Ovary (tissue), 9 donors: Measurements from ENCODE around the gene ACTG1. TPM values are rescaled to one million over a fixed set of nuclear protein-coding genes. Genes with fewer than 3 reads are reported as not detected.

Experiments
- DNase-seq, 5 donors: peaks; one replicate each; pipeline ENCODE4 v3.0.0-alpha.2; 2019 to 2020
- H3K27ac ChIP-seq, 2 donors: fragments of 200-600 bp; one replicate each; pipeline versions ENCODE4 v1.5.1 to v1.8.0; 2019 to 2022
- H3K27me3 ChIP-seq: fragments of 200-600 bp; one replicate; pipeline ENCODE4 v1.8.0; 2022
- H3K36me3 ChIP-seq: fragments of 200-600 bp; sonication (generic); one replicate; pipeline ENCODE4 v1.5.1; 2019
- H3K4me1 ChIP-seq: one replicate; pipeline ENCODE4 v1.8.1; 2013; ENCODE audit warnings: mild to moderate bottlenecking, moderate library complexity; ENCODE audit not compliant: insufficient read depth
- H3K4me3 ChIP-seq: fragments of 200-600 bp; sonication (generic); one replicate; pipeline ENCODE4 v1.5.1; 2017
- H3K9me3 ChIP-seq, 2 donors: fragments of 200-600 bp in 1 of 2; sonication (generic) in 1 of 2; one replicate each; pipeline versions ENCODE4 v1.5.1 to v1.8.1; 2013 to 2019; ENCODE audit warnings: mild to moderate bottlenecking in 1 of 2, moderate library complexity in 1 of 2
- EP300 ChIP-seq: sonication (generic); formaldehyde crosslinking; IDR thresholded peaks from one replicate; pipeline ENCODE4 v1.6.1; 2017; ENCODE audit warnings: antibody characterized with exemption
- POLR2A ChIP-seq: fragments of 450-650 bp; IDR thresholded peaks from one replicate; pipeline ENCODE4 v1.6.1; 2017; ENCODE audit warnings: antibody characterized with exemption, mild to moderate bottlenecking, moderate library complexity
- WGBS, 3 donors: extraction: QIAGEN DNeasy Blood & Tissue Kit in 1 of 3; methylation state at CpG; one replicate each; pipeline versions ENCODE4 v1.1.5 to v1.1.7; 2013 to 2017; 5-methylcytosine and 5-hydroxymethylcytosine counted together
- intact Hi-C, 4 donors: fragments of 100-400 bp; cut with DNase I; formaldehyde crosslinking; loops; one replicate each; pipeline versions ENCODE4 v1.11.0 to v1.15.1; 2022 to 2023
- polyA plus RNA-seq, 2 donors: library from polyadenylated mRNA; stranded (reverse); fragments of 200-250 nt in 1 of 2; fragments of 350-450 nt in 1 of 2; fragmentation: Illumina TruSeq in 1 of 2; extraction: RNeasy Lipid Tissue Mini Kit (QIAGEN cat#74804) in 1 of 2; gene quantifications; one replicate each; pipeline ENCODE4 v1.2.3, GENCODE V29; 2013 to 2014
- total RNA-seq, 7 donors: library from RNA; depleted of rRNA in 2 of 7; stranded (reverse); fragments of >200 nt in 2 of 7; fragmentation: NEBNext Ultra II Directional in 3 of 7; extraction: Animal tissue kit (Norgen Biotek cat#: 25700) in 3 of 7; gene quantifications; one replicate each; pipeline versions ENCODE4 v1.1.0 to v1.2.4, GENCODE V29; 2016 to 2023
- TF ChIP-seq, protein P1 (sequence below), 3 donors: fragments of 450-650 bp in 2 of 3; fragments of 200-600 bp in 1 of 3; IDR thresholded peaks; one replicate each; pipeline versions ENCODE4 v1.5.1 to v1.8.0; 2016 to 2022; ENCODE audit warnings: antibody characterized with exemption in 3 of 3, mild to moderate bottlenecking in 1 of 3
- donor health status: DM: no; HTN: no; CAD: no; lungs with moderate emphysema.
- donor health status: DM: no; HTN: no; CAD: no.
- donor health status: Bipolar disorder and iron deficiency.
- donor health status: DM: yes; HTN: yes; CAD: no.
- donor health status: DM: no; HTN: no; CAD: no.
- donor health status: DM: yes; HTN: yes; CAD: no.

The ACTG1 gene
- total and polyA plus RNA-seq, 9 donors = 1,825 to 5,681 (median 3,955) TPM

- Histone ChIP-seq H3K27me3 (no peaks in the 10 kb centered on the region), H3K9me3 (no peaks in the 10 kb centered on the region), H3K27ac (no peak overlapping the region), H3K4me3 (no peak overlapping the region), H3K36me3 (no peaks in the 10 kb centered on the region), H3K4me1 (peaks cover 6% of the 10 kb centered on the region)
- TF ChIP-seq EP300 (no peak), POLR2A (no peak)
- TF ChIP-seq, protein P1, sequence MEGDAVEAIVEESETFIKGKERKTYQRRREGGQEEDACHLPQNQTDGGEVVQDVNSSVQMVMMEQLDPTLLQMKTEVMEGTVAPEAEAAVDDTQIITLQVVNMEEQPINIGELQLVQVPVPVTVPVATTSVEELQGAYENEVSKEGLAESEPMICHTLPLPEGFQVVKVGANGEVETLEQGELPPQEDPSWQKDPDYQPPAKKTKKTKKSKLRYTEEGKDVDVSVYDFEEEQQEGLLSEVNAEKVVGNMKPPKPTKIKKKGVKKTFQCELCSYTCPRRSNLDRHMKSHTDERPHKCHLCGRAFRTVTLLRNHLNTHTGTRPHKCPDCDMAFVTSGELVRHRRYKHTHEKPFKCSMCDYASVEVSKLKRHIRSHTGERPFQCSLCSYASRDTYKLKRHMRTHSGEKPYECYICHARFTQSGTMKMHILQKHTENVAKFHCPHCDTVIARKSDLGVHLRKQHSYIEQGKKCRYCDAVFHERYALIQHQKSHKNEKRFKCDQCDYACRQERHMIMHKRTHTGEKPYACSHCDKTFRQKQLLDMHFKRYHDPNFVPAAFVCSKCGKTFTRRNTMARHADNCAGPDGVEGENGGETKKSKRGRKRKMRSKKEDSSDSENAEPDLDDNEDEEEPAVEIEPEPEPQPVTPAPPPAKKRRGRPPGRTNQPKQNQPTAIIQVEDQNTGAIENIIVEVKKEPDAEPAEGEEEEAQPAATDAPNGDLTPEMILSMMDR (IDR thresholded peaks at IDR 0.05) = no peak
- DNase-seq = no peak
- 82 to 85% (median 83%) methylated on average over 14 of the region's 14 CpGs for WGBS, 3 donors
- intact Hi-C loops = no loop called here
Observed at GRCh38 chr17:81547614-81547982, 35.0 kb upstream of the ACTG1 start.

DNA sequence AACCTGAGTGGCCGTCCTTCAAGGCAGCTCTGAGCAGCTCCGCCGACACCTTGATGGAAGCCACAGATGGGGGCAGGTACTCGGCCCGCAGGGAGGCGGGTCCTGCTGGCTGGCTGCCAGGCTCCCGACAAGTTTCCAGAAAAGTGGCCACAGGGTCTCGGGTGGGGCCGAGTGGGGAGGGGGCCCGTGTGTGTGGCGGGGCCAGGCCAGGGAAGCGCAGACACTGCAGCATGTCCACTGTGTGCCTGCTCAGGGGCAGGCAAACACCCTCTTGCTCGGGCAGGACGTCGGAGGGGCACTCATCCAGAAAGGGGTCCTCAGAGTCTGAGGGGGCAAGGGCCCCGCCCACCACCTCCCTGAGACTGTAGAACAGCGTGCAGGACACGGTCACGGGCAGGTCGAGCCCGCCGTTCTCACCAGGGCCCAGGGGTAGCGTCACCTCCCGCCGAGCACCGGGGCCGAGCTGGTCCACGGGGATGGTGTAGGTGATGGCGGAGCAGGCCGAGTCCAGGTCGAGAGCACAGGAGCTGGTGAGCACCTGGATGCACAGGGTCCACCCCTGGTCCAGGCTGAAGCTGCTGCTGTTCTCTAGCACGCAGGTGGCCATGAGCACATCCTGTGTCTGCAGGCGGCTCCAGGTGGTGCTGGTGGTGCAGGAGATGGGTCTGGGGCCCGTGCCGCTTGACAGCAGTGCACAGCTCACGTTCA is 34.5 kb upstream of the ACTG1 start:
- intact Hi-C loops = no loop called here
- WGBS, 3 donors = 81 to 84% (median 83%) methylated on average over 36 of the region's 36 CpGs
- Histone ChIP-seq H3K4me1 (peaks cover 6% of the 10 kb centered on the region), H3K9me3 (no peaks in the 10 kb centered on the region), H3K36me3 (no peaks in the 10 kb centered on the region), H3K4me3 (no peak overlapping the region), H3K27me3 (no peaks in the 10 kb centered on the region), H3K27ac (no peak overlapping the region)
- TF ChIP-seq EP300 = no peak
- TF ChIP-seq, protein P1 (IDR thresholded peaks at IDR 0.05) = no peak
- no peak for TF ChIP-seq POLR2A
- no peak for DNase-seq

DNA sequence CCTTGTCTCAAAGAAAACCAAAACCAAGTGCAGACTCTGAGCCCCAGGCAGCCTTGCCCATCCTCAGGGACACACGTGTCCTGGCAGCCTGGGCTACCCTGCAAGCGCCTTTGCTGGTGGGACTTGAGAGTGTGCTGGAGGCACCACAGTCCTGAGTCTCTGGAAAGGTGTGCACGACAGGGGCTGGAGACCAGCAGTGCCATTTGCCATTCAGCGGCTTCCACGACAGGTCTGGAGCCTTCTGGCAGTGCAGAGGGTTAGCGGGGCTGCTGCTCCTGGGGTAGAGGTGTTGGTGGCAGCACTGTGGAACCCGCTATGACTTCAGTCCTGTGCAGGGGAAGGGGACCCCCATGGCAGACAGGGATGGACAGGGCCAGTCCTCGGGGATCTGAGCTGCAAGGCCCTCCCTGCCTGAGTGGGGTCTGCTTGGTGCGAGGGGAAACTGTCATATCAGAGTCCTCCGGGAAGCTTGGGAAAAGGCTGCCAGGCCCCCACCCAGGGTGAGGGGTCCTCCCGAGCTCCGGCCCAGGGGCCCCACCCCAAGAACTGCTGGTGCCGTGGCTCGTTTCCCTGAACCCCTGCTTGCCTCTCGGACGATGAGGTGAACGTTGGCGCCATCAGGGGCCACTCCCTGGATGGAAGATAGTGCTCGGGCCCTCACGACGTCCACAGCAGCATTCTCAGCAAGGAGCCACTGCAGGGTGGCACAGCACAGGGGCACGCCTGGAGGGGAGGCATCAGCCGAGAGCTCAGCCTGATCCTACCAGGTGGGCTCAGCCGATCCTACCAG is 32.8 kb upstream of the ACTG1 start:
- Histone ChIP-seq H3K9me3 (no peaks in the 10 kb centered on the region), H3K4me1 (no peaks in the 10 kb centered on the region), H3K36me3 (no peaks in the 10 kb centered on the region), H3K4me3 (no peak overlapping the region), H3K27me3 (no peaks in the 10 kb centered on the region), H3K27ac (no peak overlapping the region)
- DNase-seq = no peak
- intact Hi-C loops = no loop called here
- TF ChIP-seq EP300 (no peak), POLR2A (no peak)
- TF ChIP-seq, protein P1 (IDR thresholded peaks at IDR 0.05) = no peak
- 83 to 89% (median 88%) methylated on average over 21 to 24 of the region's 24 CpGs for WGBS, 3 donors

DNA sequence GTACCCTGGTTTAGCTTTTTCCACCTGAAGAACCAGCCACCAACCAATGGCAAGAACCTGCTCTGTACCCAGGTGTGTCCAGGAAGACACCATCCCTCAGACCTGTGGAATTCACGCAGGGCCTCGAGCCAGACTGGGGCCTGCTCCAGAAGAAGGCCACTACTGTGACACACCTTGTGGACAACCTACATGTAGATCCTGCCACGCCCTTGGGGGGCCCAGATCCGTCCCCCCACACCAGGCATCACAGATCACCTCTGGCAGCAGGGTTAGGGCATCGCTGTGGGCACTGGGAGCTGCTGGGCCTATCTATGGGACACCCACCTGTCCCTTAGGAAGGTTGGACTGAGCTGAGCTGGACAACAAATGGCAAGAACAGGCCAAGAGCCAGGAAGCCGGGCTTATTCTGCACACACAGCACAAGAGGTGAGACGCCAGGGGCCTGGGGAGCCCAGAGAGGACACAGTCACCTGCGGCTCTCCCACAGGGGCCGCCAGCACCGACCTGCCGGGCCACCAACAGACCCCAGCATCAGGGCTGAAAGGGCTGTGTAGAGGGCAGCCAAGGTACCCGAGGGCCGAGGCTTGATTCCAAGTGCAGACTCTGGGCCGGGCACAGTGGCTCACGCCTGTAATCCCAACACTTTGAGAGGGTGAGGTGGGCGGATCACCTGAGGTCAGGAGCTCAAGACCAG is 31.8 kb upstream of the ACTG1 start:
- H3K36me3 ChIP-seq = no peaks in the 10 kb centered on the region
- H3K27ac ChIP-seq = no peak overlapping the region
- H3K4me1 ChIP-seq = no peaks in the 10 kb centered on the region
- TF ChIP-seq EP300 (no peak), POLR2A (no peak)
- TF ChIP-seq, protein P1 (IDR thresholded peaks at IDR 0.05) = no peak
- no peak for DNase-seq
- intact Hi-C loops = no loop called here
- no peaks in the 10 kb centered on the region for H3K9me3 ChIP-seq
- 87 to 92% (median 88%) methylated on average over 14 to 16 of the region's 16 CpGs for WGBS, 3 donors
- no peak overlapping the region for H3K4me3 ChIP-seq
- H3K27me3 ChIP-seq = no peaks in the 10 kb centered on the region
